Kidney (tissue), 14 donors: Measurements from ENCODE around the gene GALNS. TPM values are rescaled to one million over a fixed set of nuclear protein-coding genes. Genes with fewer than 3 reads are reported as not detected.

Experiments
- DNase-seq, 5 donors: peaks; one replicate each; pipeline ENCODE4 v3.0.0-alpha.2; 2013 to 2020
- FAIRE-seq: peaks from 2 replicates; lab custom pipeline; 2012; peaks lifted over from hg19 to GRCh38; lab: Jason Lieb, UNC
- H3K27ac ChIP-seq, 2 donors: one replicate each; pipeline ENCODE4 v1.7.0; 2013; ENCODE audit warnings: low read depth in 2 of 2, low read length in 2 of 2, inconsistent platforms in 1 of 2
- H3K27me3 ChIP-seq: one replicate; pipeline ENCODE4 v1.7.1; 2013; ENCODE audit warnings: low read length, inconsistent platforms; ENCODE audit not compliant: control insufficient read depth, insufficient read depth
- H3K36me3 ChIP-seq, 3 donors: one replicate each; pipeline versions ENCODE4 v1.7.0 to v1.7.1; 2013; ENCODE audit warnings: low read length in 3 of 3, control low read depth in 1 of 3, inconsistent platforms in 1 of 3; ENCODE audit not compliant: insufficient read depth in 3 of 3, control insufficient read depth in 2 of 3
- H3K4me1 ChIP-seq, 3 donors: one replicate each; pipeline versions ENCODE4 v1.7.0 to v1.7.1; 2013; ENCODE audit warnings: low read length in 3 of 3, inconsistent platforms in 1 of 3, low read depth in 1 of 3; ENCODE audit not compliant: control insufficient read depth in 2 of 3, insufficient read depth in 2 of 3
- H3K4me3 ChIP-seq, 3 donors: one replicate each; pipeline versions ENCODE4 v1.7.0 to v1.8.1; 2013; ENCODE audit warnings: low read length in 3 of 3, control low read depth in 1 of 3, inconsistent platforms in 1 of 3
- H3K9ac ChIP-seq, 3 donors: one replicate each; pipeline versions ENCODE4 v1.7.0 to v1.7.1; 2013; ENCODE audit warnings: low read length in 3 of 3, control low read depth in 1 of 3, inconsistent platforms in 1 of 3
- H3K9me3 ChIP-seq, 3 donors: one replicate each; pipeline versions ENCODE4 v1.7.0 to v1.7.1; 2013; ENCODE audit warnings: low read length in 3 of 3, control low read depth in 1 of 3, inconsistent platforms in 1 of 3; ENCODE audit not compliant: control insufficient read depth in 2 of 3, insufficient read depth in 1 of 3
- CTCF ChIP-seq: IDR thresholded peaks from 3 replicates; pipeline ENCODE4 v1.5.1; 2012; ENCODE audit warnings: mild to moderate bottlenecking, moderate library complexity, borderline replicate concordance; ENCODE audit not compliant: insufficient read depth; ENCODE audit errors: extremely low read depth
- intact Hi-C: fragments of 100-400 bp; cut with DNase I; formaldehyde crosslinking; loops from one replicate; pipeline ENCODE4 v1.11.1; 2022
- polyA plus RNA-seq: library from polyadenylated mRNA; stranded (reverse); fragments of 350-450 nt; fragmentation: Illumina TruSeq; extraction: RNeasy Lipid Tissue Mini Kit (QIAGEN cat#74804); gene quantifications from one replicate; pipeline ENCODE4 v1.2.3, GENCODE V29; 2014; ENCODE audit warnings: low read depth, low replicate concordance; ENCODE audit not compliant: insufficient read depth
- total RNA-seq: library from RNA; stranded (reverse); fragmentation: NEBNext Ultra II Directional; extraction: Animal tissue kit (Norgen Biotek cat#: 25700); gene quantifications from one replicate; pipeline ENCODE4 v1.2.1, GENCODE V29; 2021
- donor health status: control.
- donor health status: control.
- donor health status: control.
- donor health status: control.
- donor health status: control.
- donor health status: DM: yes; HTN: yes; CAD: no.
- donor health status: Normal renal cell carcinoma (clear cell type).

The GALNS gene
- total and polyA plus RNA-seq, 2 donors from 2014 or later, result 15.8 to 37.2 TPM

DNA sequence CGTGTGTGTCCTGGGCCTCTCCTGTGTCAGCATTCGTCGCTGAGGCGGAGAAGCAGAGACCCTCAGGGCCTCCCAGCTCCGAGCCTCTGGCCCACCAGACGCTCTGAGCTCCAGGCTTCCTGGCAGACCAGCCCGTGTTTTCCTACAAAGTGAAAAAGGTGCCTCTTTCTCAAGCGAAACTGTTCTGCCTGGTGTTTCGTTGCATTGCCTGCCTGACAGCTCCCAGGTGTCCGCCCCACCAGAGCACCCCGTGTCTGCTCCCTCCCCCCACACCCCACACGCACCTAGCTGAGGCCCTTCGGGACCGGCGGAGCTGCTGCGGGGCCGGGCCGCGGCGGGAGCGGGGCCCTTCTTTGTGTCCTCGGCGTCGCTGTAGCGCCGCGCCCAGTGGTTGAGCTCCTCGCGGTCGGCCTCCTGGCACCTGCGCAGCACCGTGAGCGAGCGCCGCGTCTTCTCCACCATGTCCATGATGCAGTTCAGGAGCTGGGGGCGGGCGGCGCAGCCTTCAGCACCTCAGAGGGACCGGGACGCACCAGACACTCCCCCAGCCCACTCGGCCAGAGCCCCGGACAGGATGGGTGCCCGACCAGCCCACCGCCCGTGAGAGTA is 24.4 kb upstream of the GALNS start:
- H3K9ac ChIP-seq, result no peak overlapping the region
- TF ChIP-seq CTCF, result no peak
- intact Hi-C loops, result no loop called here
- H3K4me1 ChIP-seq, result peaks cover 0 to 2% (median 0%) of the 10 kb centered on the region in 3 donors
- FAIRE-seq (no peak), DNase-seq (peak in 3 of 5 donors; percentile 38 to 44 (median 44))
- no peaks in the 10 kb centered on the region for H3K36me3 ChIP-seq
- no peak overlapping the region for H3K4me3 ChIP-seq
- H3K27me3 ChIP-seq, result no peaks in the 10 kb centered on the region
- H3K27ac ChIP-seq, result no peak overlapping the region
- no peaks in the 10 kb centered on the region for H3K9me3 ChIP-seq

DNA sequence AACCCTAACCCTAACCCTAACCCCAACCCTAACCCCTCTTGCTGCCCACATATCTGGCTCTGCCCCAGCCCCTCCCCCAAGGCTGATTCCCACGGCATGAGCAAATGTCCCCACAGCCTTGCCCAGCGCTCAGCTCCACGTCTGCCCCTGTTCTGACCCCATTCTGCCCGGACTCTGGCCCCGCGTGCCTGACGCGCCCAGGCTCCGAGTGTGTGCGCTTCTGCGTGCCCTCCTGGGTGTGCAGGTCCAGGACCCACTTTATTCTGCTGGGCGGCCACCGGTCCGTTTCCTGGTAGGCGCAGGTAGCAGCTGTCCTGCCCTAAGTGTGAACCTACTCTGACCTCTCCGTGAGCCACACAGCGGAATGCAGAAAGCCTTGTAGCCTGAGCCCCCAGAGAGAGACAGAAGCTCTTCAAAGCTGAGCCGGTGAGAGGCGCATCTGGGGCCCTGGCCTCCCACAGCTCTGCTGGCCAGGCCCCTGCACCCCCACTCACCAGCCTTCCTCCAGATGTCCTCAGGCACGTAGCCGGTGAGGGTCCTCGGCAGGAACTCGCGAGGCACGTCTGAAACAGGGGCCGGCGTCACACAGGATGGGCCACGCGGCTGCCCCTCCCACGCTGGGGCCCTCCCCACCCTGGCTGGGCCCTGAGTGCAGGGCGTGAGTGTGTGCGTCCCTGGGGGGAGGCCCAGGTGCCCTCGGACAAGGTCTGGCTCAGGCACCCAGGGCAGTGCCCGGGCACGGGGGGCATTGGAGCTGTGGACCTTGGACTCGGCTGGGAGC is 23.7 kb upstream of the GALNS start:
- intact Hi-C loops, result no loop called here
- FAIRE-seq (no peak), DNase-seq (peak in 3 of 5 donors; percentile 25 to 42 (median 35))
- H3K4me3 ChIP-seq, result no peak overlapping the region
- H3K27ac ChIP-seq, result no peak overlapping the region
- no peak for TF ChIP-seq CTCF
- peaks cover 0 to 2% (median 0%) of the 10 kb centered on the region in 3 donors for H3K4me1 ChIP-seq
- no peaks in the 10 kb centered on the region for H3K36me3 ChIP-seq
- no peak overlapping the region for H3K9ac ChIP-seq
- H3K9me3 ChIP-seq, result no peaks in the 10 kb centered on the region
- H3K27me3 ChIP-seq, result no peaks in the 10 kb centered on the region

GRCh38 chr16:88879788-88880055 is 23.0 kb upstream of the GALNS start:
- H3K9me3 ChIP-seq, result no peaks in the 10 kb centered on the region
- intact Hi-C loops, result no loop called here
- no peak overlapping the region for H3K9ac ChIP-seq
- DNase-seq (no peak), FAIRE-seq (no peak)
- no peak for TF ChIP-seq CTCF
- H3K4me1 ChIP-seq, result peaks cover 0 to 2% (median 0%) of the 10 kb centered on the region in 3 donors
- no peak overlapping the region for H3K27ac ChIP-seq
- no peaks in the 10 kb centered on the region for H3K27me3 ChIP-seq
- no peaks in the 10 kb centered on the region for H3K36me3 ChIP-seq
- H3K4me3 ChIP-seq, result no peak overlapping the region
